GM12878 (cell line): ENCODE measurements around the gene RAD1. TPM values are rescaled to one million over a fixed set of nuclear protein-coding genes. Genes with fewer than 3 reads are reported as not detected.

ENCODE experiments used
- ATAC-seq: fragments of 200-7000 bp; cut with Tn5 transposase; 3 replicates; pipeline ENCODE4 v1.9.1; 2020; ENCODE audit warnings: mild to moderate bottlenecking, moderate library complexity
- BruUV-seq: library from RNA; stranded (reverse); fragments of 400-500 nt; replicated peaks from 2 replicates; lab custom pipeline; 2021; lab: Mats Ljungman, UMichigan
- CTCF ChIA-PET: fragments of 300-600 bp; sonication (Branson Sonifier 250); formaldehyde crosslinking; extraction: SDS; loops from one replicate; lab custom pipeline; 2021; ENCODE audit warnings: inconsistent platforms; lab: Yijun Ruan, JAX
- POLR2A ChIA-PET: fragments of 350-600 bp; formaldehyde crosslinking; extraction: SDS; loops from one replicate; lab custom pipeline; 2021; ENCODE audit warnings: inconsistent platforms; lab: Charles Lee
- RAD21 ChIA-PET: fragments of 300-600 bp; sonication (Branson Sonifier 250); formaldehyde crosslinking; loops from one replicate; lab custom pipeline; 2023; ENCODE audit warnings: antibody characterized with exemption; ENCODE audit not compliant: unreplicated experiment; lab: Charles Lee
- SMC1A ChIA-PET: fragments of 300-600 bp; sonication (Branson Sonifier 250); formaldehyde crosslinking; loops from one replicate; lab custom pipeline; 2023; ENCODE audit not compliant: unreplicated experiment, uncharacterized antibody; lab: Charles Lee
- DNase-seq: peaks from one replicate; pipeline ENCODE4 v3.0.0-alpha.2; 2011; ENCODE audit warnings: low read depth, low spot score
- FAIRE-seq: peaks from 3 replicates; lab custom pipeline; 2011; peaks lifted over from hg19 to GRCh38; lab: Jason Lieb, UNC
- H2AFZ ChIP-seq: 2 replicates; pipeline ENCODE4 v1.6.0; 2011; ENCODE audit warnings: low read depth, low read length, control low read depth; ENCODE audit not compliant: control insufficient read depth
- H3K27ac ChIP-seq: 2 replicates; pipeline ENCODE4 v1.5.1; 2011; ENCODE audit warnings: control low read depth; ENCODE audit not compliant: control insufficient read depth, insufficient read depth
- H3K27me3 ChIP-seq, 2 experiments: replicated peaks in 1 of 2; 2 replicates each; pipeline versions ENCODE4 v1.6.0 to v1.6.1; 2011; ENCODE audit warnings: low read length in 1 of 2; ENCODE audit not compliant: control insufficient read depth in 2 of 2, insufficient read depth in 2 of 2
- H3K36me3 ChIP-seq, 2 experiments: 2 replicates each; pipeline ENCODE4 v1.5.1; 2011; ENCODE audit warnings: low read length in 1 of 2; ENCODE audit not compliant: control insufficient read depth in 2 of 2, insufficient read depth in 2 of 2
- H3K4me1 ChIP-seq: 2 replicates; pipeline ENCODE4 v1.6.1; 2011; ENCODE audit warnings: mild to moderate bottlenecking, low read length, moderate library complexity, mixed read lengths; ENCODE audit not compliant: control insufficient read depth, insufficient read depth
- H3K4me2 ChIP-seq: 2 replicates; pipeline ENCODE4 v1.6.0; 2011; ENCODE audit warnings: control low read depth; ENCODE audit not compliant: control insufficient read depth, insufficient read depth
- H3K4me3 ChIP-seq: fragments of 200-600 bp; sonication (generic); 2 replicates; pipeline ENCODE4 v1.5.1; 2016
- H3K79me2 ChIP-seq: 2 replicates; pipeline ENCODE4 v1.6.0; 2011; ENCODE audit warnings: low read length; ENCODE audit not compliant: control insufficient read depth, insufficient read depth
- H3K9ac ChIP-seq: 2 replicates; pipeline ENCODE4 v1.8.0; 2011; ENCODE audit warnings: low read length, control low read depth, mixed read lengths; ENCODE audit not compliant: control insufficient read depth, insufficient read depth
- H3K9me3 ChIP-seq: replicated peaks from 3 replicates; pipeline ENCODE4 v1.5.1; 2011; ENCODE audit warnings: mild to moderate bottlenecking, low read length; ENCODE audit not compliant: control insufficient read depth, insufficient read depth
- H4K20me1 ChIP-seq: 2 replicates; pipeline ENCODE4 v1.6.0; 2011; ENCODE audit not compliant: control insufficient read depth, insufficient read depth
- BCL3 ChIP-seq: IDR thresholded peaks from 2 replicates; pipeline ENCODE4 v1.6.1; 2011; ENCODE audit warnings: borderline replicate concordance, low read depth, mild to moderate bottlenecking, moderate library complexity, low read length; ENCODE audit not compliant: insufficient read depth, poor library complexity, severe bottlenecking
- CTCF ChIP-seq, 3 experiments: IDR thresholded peaks in 2 of 3; conservative IDR thresholded peaks in 1 of 3; 2 replicates each; pipeline ENCODE4 v1.5.1; 2011; ENCODE audit warnings: low read depth in 3 of 3, low read length in 3 of 3, mild to moderate bottlenecking in 3 of 3, control low read depth in 2 of 3, moderate library complexity in 2 of 3, inconsistent platforms in 1 of 3, mixed read lengths in 1 of 3; ENCODE audit not compliant: control insufficient read depth in 2 of 3, insufficient read depth in 1 of 3; ENCODE audit errors: extremely low read depth in 1 of 3
- FOXM1 ChIP-seq: IDR thresholded peaks from 2 replicates; pipeline ENCODE4 v1.6.1; 2012; ENCODE audit warnings: low read depth, mild to moderate bottlenecking, inconsistent platforms, low read length, moderate library complexity
- MTA2 ChIP-seq: fragments of 450-650 bp; IDR thresholded peaks from 2 replicates; pipeline ENCODE4 v1.6.1; 2016; ENCODE audit warnings: low read depth, mild to moderate bottlenecking, moderate library complexity
- NFYA ChIP-seq: IDR thresholded peaks from 2 replicates; pipeline ENCODE4 v1.6.1; 2011; ENCODE audit warnings: low read depth, mild to moderate bottlenecking, low read length, improper control_type of control experiment, borderline replicate concordance
- PAX5 ChIP-seq: IDR thresholded peaks from 2 replicates; pipeline ENCODE4 v1.6.1; 2011; ENCODE audit warnings: low read depth, low read length, borderline replicate concordance
- RAD21 ChIP-seq: IDR thresholded peaks from 2 replicates; pipeline ENCODE4 v1.6.1; 2011; ENCODE audit warnings: mild to moderate bottlenecking, low read depth, low read length, moderate library complexity; ENCODE audit not compliant: insufficient read depth
- REST ChIP-seq: IDR thresholded peaks from 2 replicates; pipeline ENCODE4 v1.6.1; 2012; ENCODE audit warnings: mild to moderate bottlenecking, low read depth, low read length
- SMC3 ChIP-seq: IDR thresholded peaks from 2 replicates; pipeline ENCODE4 v1.6.1; 2011; ENCODE audit warnings: low read length, improper control_type of control experiment, borderline replicate concordance
- SP1 ChIP-seq: IDR thresholded peaks from one replicate; pipeline ENCODE4 v1.6.1; 2011; ENCODE audit warnings: low read depth, low read length
- YY1 ChIP-seq: IDR thresholded peaks from 2 replicates; pipeline ENCODE4 v1.6.1; 2011; ENCODE audit warnings: low read depth, mild to moderate bottlenecking, low read length
- WGBS: methylation state at CpG from one replicate; pipeline ENCODE4 v1.1.6; 2016; ENCODE audit warnings: low lambda C conversion rate; ENCODE audit not compliant: insufficient replicate concordance, insufficient coverage; ENCODE audit errors: missing lambda C conversion rate; 5-methylcytosine and 5-hydroxymethylcytosine counted together
- in situ Hi-C: fragments of 300-500 bp; cut with MboI; formaldehyde crosslinking; loops from 9 replicates; pipeline ENCODE4 v1.14.3; 2018; ENCODE audit warnings: mixed read lengths
- intact Hi-C: fragments of 100-400 bp; cut with micrococcal nuclease; formaldehyde crosslinking; loops from one replicate; pipeline ENCODE4 v1.14.2; 2022; ENCODE audit not compliant: unreplicated experiment
- polyA plus RNA-seq, 11 experiments: library from polyadenylated mRNA; depleted of rRNA in 4 of 11; unstranded in 6 of 11; stranded (reverse) in 5 of 11; fragments of >200 nt; fragmentation: Nextera tagmentation in 4 of 11; fragmentation: Illumina TruSeq in 1 of 11; extraction: Ambion mirVana in 4 of 11; extraction: Trizol in 1 of 11; gene quantifications; 1 replicate in 1 of 11; 2 replicates in 10 of 11; pipeline versions ENCODE4 v1.2.1 to v1.2.3, GENCODE V29; 2011 to 2016; ENCODE audit warnings: inconsistent platforms in 2 of 11, missing spikeins in 2 of 11, low read depth in 1 of 11
- total RNA-seq, 4 experiments: library from RNA; depleted of rRNA in 3 of 4; stranded (reverse); fragments of >200 nt in 3 of 4; fragmentation: Illumina TruSeq in 1 of 4; extraction: Trizol in 1 of 4; gene quantifications; 2 replicates each; pipeline versions ENCODE4 v1.2.1 to v1.2.3, GENCODE V29; 2013 to 2021

Gene RAD1
- total and polyA plus RNA-seq, 10 of the 15 experiments (the other 5 are each of a cell fraction or from before 2014, with no cell fraction given): 21.1 to 58.4 (median 37.2) TPM

GRCh38 chr5:34899066-34899465, 16.2 kb downstream of the RAD1 start (continued):
- TF ChIP-seq SP1: no peak
- TF ChIP-seq BCL3: no peak

- H4K20me1 ChIP-seq: no peaks in the 10 kb centered on the region
- no peaks in the 10 kb centered on the region for H3K4me1 ChIP-seq
- ChIA-PET RAD21 (interaction anchor here (0.9 to 1.6 kb wide), 6 partner anchors 17 to 424 kb away, joined by 3 to 8 read pairs (median 4); partner anchors contain the start of genes BRIX1 and RAD1), POLR2A (interaction anchor here (0.9 kb wide), 1 partner anchor 365 kb away, joined by 3 read pairs; no protein-coding TSS in a partner anchor), CTCF (interaction anchor here (0.5 to 5.7 kb wide), 25 partner anchors 9 to 430 kb away, joined by 3 to 44 read pairs (median 5); partner anchors contain the start of genes BRIX1, DNAJC21 and RAD1), SMC1A (interaction anchor here (0.8 to 2.6 kb wide), 11 partner anchors 12 to 416 kb away, joined by 3 to 19 read pairs (median 4); no protein-coding TSS in a partner anchor)
- TF ChIP-seq PAX5: no peak
- TF ChIP-seq CTCF (IDR thresholded peaks at IDR 0.05 in 2 of 3, conservative IDR thresholded peaks at IDR 0.05 in 1 of 3; ENCODE audit: control insufficient read depth in 2 of 3, extremely low read depth in 1 of 3, insufficient read depth in 1 of 3, low read depth in 3 of 3, low read length in 3 of 3): peak; percentile 77 to 82 (median 79)
- TF ChIP-seq RAD21: peak; percentile 90
- TF ChIP-seq SMC3: peak; percentile 97
- peak; percentile 57 for TF ChIP-seq YY1
- no peak for TF ChIP-seq MTA2
- TF ChIP-seq NFYA: no peak
- TF ChIP-seq REST: no peak
- TF ChIP-seq FOXM1: no peak
- FAIRE-seq: peak; percentile 89
- H3K27ac ChIP-seq: no peak overlapping the region
- H3K9me3 ChIP-seq: no peaks in the 10 kb centered on the region
- no peaks in the 10 kb centered on the region for H3K79me2 ChIP-seq
- H3K4me3 ChIP-seq: no peak overlapping the region
- H3K36me3 ChIP-seq: no peaks in the 10 kb centered on the region
- no peak for DNase-seq
- H3K27me3 ChIP-seq: no peaks in the 10 kb centered on the region
- in situ Hi-C loops: no loop called here
- no TSS peak for BruUV-seq
- H2AFZ ChIP-seq: no peak overlapping the region
- WGBS: 14% methylated on average over 3 of the region's 3 CpGs
- H3K9ac ChIP-seq: no peak overlapping the region
- intact Hi-C loops: loop anchor here (1.0 kb wide), 3 partner anchors 375 to 424 kb away; no protein-coding TSS in a partner anchor
- H3K4me2 ChIP-seq: no peak overlapping the region
- peak; percentile 94 for ATAC-seq
Observed at GRCh38 chr5:34898258-34898895, 16.9 kb downstream of the RAD1 start.
